Measurements from ENCODE around the gene OR2Y1.
"Not testable (repeated sequence)": the region's sequence is repeated elsewhere in the genome, so short reads cannot be mapped to it uniquely, and the experiment has no call there.

OR2Y1 gene

GRCh38 chr5:180736536-180736935, 3.3 kb downstream of the OR2Y1 start:
- no peak for DNase-seq

DNA sequence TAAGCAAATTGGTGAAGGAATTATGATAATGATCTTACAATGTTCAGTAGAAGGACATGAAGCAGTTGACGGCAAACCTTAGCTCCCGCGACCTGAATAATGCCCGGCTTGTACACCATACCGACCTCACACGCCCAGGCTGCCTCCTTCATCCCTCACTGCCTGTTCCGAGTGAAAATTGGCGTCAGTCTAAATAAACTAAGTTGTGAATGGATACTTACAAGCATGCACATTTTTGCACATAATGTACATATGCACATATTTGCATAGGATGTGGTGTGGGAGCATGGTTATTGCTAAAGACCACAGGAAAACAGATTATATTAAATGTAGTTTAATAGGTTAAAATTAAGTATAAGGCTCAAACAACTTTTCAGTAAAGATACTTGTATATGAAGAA, 14.9 kb downstream of the OR2Y1 start:
- DNase-seq: no peak

DNA sequence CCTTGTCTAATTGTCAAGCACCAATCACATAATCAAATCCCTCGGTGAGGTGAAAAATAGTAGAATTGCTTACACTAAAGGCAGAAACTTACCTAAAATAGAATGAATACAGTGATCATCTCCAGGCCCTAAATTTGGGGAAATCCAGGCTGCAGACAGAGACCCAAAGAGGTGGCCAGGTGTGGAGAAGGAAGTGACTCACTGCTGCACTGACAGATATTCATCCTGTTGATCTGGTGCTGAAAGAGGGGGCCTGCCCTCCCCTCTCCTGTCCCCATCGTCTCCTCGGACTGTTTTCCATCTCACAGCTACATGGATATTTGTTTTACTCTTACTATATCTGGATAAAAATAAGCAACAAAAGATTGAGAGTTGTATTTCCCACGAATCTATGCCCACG, 15.9 kb downstream of the OR2Y1 start:
- no peak for DNase-seq

- DNase-seq: no peak
Observed at GRCh38 chr5:180720486-180720885, 19.4 kb downstream of the OR2Y1 start.

- DNase-seq: no peak
Observed at GRCh38 chr5:180719781-180720180, 20.1 kb downstream of the OR2Y1 start.

DNA sequence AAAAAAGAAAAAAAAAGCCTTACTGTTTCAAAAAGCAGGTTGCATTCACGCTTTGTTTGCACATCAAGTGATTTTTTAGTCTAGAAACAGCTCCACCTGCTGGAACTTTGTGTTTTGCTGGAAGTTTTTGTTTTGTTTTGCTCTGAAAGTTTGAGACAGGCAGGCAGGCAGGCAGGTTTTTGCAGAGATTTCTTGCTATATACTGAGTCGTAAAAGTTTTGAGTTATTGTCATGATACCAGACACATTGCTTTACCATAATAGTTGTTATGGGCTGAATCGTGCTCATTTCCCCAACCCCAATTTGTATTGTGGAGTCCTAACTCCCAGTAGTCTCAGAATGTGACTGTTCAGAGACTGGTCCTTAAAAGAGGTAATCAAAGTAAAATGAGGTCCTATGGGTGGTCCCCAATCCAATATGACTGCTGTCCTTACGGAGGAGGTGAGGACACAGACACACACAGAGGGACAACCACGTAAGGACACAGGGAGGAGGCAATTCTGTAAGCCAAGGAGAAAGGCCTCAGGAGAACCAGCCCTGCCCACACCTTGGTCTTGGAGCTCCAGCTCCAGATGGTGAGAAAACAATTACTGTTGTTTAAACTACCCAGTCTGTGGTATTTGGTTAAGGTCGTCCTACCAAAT, 20.9 kb downstream of the OR2Y1 start:
- peak in 1 of 2 experiments; percentile 31 for DNase-seq

GRCh38 chr5:180717989-180718388, 21.9 kb downstream of the OR2Y1 start:
- DNase-seq: no peak

- DNase-seq: peak in 1 of 2 experiments; percentile 5
Observed at GRCh38 chr5:180704362-180704761, 35.5 kb downstream of the OR2Y1 start.

DNA sequence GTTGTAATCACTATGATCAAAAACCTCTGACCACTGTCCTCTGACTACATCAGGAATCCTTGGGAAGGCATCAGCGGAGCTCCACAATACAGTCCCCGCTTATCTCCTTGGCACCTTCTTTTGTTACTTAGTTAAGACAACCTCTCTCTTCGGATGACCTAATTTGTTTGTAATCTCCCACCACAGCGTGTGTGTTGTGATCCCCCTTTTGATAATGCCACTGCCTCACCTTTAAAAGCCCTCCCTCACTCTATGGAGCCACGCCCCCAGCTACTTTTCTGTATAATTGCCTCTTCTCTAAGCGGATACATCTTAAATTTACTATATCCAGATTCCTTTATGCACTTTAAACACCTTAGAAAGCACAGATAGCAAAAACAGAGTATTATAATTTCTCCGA, 35.9 kb downstream of the OR2Y1 start:
- no peak for DNase-seq

GRCh38 chr5:180703371-180703770, 36.5 kb downstream of the OR2Y1 start:
- DNase-seq: not testable (repeated sequence)

GRCh38 chr5:180700440-180700839, 39.4 kb downstream of the OR2Y1 start:
- DNase-seq: not testable (repeated sequence)

GRCh38 chr5:180699042-180699441, 40.8 kb downstream of the OR2Y1 start:
- no peak for DNase-seq

DNA sequence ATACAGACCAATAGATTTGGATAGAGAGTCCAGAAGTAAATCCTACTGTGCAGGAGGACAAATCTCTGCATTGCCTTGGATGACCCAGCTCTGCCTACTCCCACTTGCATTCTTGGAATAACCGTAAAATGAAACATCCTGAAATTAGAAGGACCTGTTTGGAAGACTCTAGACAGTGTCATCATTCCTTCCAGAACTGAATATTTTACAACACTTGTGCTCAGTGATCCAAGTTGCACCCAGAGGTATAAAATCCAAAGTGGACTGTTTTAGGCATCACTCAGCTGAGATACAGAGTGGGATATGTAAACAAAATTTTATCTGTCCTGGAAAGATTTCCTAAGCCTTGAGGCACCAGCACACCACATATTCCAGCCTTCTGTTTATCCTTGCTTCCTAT, 43.7 kb downstream of the OR2Y1 start:
- no peak for DNase-seq

DNA sequence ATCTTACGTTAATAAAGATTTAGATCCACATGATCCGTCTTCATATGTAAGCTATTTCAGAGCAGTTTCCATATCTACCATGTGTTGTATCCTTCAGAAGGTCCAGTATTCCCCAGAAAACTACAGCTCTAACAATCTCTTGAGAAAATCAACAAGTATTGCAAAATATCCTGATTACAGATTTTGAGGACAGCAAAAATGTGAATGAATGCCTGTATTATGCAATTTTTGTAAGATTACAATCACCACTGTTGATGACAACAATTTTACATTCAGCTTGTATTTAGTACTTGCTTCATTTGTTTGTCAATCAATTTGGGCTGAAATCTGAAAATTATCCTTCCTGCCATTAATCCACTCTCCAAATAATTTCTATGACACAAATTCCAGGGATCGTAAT, 47.4 kb downstream of the OR2Y1 start:
- no peak for DNase-seq

DNA sequence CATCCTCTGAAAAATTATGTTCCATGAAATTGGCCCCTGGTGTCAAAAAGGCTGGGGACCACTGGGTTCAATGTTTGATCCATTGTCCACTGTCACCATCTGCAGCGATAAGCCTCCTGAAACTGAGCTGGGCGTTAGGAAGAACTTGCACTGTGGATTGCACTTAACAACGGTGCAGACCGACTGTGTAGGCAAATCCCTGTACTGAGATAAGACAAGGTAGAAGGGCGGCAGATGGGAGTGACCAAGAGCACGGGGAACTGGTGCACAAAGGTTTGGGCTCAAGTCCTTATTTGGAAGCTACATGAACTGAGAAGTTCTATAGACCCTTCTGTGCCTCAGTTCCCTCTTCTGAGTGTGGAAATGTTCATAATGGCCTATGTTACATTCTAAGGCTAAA, 48.8 kb downstream of the OR2Y1 start:
- DNase-seq: no peak

- DNase-seq: no peak
Observed at GRCh38 chr5:180690562-180690961, 49.3 kb downstream of the OR2Y1 start.

GRCh38 chr5:180689775-180690174, 50.1 kb downstream of the OR2Y1 start:
- no peak for DNase-seq

All from NCI-H2081 (cell line).